ENCODE data around the gene CAST.

DNA sequence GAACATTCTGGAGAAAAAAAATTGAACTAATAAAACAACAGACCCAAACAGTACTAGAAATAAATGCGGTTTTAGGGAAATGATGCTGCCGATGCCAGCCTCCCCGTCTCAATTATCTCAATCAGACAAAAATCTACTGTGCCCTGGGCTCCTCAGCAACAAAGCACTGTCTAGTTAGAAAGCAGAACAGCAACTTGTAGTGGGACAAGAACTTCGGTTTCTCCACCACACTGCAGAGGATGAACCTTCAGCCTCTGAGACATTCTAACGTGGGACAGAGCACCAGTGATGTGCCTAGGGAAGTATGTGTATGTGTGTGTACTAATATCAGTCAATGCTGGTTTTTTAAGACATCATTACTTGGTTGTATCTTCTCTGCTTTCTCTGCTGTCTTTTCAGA, 11.1 kb upstream of the CAST start:
- no peak for TF ChIP-seq POLR2A (IDR thresholded peaks at IDR 0.05)
- TF ChIP-seq, protein P1, sequence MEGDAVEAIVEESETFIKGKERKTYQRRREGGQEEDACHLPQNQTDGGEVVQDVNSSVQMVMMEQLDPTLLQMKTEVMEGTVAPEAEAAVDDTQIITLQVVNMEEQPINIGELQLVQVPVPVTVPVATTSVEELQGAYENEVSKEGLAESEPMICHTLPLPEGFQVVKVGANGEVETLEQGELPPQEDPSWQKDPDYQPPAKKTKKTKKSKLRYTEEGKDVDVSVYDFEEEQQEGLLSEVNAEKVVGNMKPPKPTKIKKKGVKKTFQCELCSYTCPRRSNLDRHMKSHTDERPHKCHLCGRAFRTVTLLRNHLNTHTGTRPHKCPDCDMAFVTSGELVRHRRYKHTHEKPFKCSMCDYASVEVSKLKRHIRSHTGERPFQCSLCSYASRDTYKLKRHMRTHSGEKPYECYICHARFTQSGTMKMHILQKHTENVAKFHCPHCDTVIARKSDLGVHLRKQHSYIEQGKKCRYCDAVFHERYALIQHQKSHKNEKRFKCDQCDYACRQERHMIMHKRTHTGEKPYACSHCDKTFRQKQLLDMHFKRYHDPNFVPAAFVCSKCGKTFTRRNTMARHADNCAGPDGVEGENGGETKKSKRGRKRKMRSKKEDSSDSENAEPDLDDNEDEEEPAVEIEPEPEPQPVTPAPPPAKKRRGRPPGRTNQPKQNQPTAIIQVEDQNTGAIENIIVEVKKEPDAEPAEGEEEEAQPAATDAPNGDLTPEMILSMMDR (IDR thresholded peaks at IDR 0.05): no peak

Measured in lower leg skin (tissue), 3 donors.